Placental pericyte (primary cell): Measurements from ENCODE around the gene ADAMTS19. TPM values are rescaled to one million over a fixed set of nuclear protein-coding genes. Genes with fewer than 3 reads are reported as not detected.

Experiments used
- total RNA-seq: library from RNA; depleted of rRNA; stranded (reverse); fragments of >200 nt; gene quantifications from 2 replicates; pipeline ENCODE4 v1.2.3, GENCODE V29; 2012

Gene ADAMTS19
- total RNA-seq = 1.6 and 32.2 TPM in 2 replicates

GRCh38 chr5:129459777-129460671 lies at the start of gene ADAMTS19:
ADAMTS19 (plus strand) TSS chr5:129460298; CDS start chr5:129460392, 94 bp downstream.

GRCh38 chr5:129747572-129748407 lies 287.7 kb downstream of the ADAMTS19 start, which contains the start of gene MINAR2:
MINAR2 (plus strand) TSS chr5:129748094; CDS start chr5:129748191, 97 bp downstream.

